LNCAP (cell line): ENCODE measurements around the gene PIGR.

Experiments used
- TF ChIP-seq, protein P1 (sequence below): fragments of 450-650 bp; IDR thresholded peaks from 2 replicates; pipeline ENCODE4 v1.5.1; 2017; ENCODE audit warnings: mild to moderate bottlenecking

Gene PIGR

DNA sequence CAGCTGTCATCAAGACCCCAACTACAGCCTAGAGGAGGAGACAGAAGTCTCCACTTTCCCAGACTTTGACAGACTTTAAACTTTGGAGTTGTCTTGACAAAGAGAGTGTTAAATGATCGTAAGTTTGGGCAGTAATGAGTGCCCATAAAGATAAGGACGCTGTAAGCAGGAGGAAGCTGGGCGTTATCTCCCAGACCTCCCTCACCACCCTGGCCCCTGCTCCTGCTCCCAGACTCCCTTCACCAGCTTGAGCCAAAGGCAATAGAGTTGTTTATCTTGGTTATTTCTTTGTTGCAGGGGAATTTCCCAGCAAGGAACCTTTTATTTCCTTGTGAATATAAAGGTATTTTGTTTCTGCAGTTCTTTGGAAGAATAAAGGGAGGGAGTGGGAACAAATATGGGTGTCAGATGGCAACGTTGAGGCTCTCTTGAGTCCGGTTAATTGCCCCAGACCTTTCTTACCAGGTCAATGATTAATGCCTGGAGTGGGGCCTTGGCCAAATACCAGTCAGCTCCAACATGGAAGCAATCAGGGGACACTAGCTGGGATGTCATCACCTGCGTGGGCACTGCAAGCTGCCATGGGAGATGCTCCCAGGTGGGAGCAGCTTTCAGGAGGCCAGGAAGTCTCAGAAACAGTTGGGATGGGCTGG is 4.4 kb downstream of the PIGR start:
- TF ChIP-seq, protein P1, sequence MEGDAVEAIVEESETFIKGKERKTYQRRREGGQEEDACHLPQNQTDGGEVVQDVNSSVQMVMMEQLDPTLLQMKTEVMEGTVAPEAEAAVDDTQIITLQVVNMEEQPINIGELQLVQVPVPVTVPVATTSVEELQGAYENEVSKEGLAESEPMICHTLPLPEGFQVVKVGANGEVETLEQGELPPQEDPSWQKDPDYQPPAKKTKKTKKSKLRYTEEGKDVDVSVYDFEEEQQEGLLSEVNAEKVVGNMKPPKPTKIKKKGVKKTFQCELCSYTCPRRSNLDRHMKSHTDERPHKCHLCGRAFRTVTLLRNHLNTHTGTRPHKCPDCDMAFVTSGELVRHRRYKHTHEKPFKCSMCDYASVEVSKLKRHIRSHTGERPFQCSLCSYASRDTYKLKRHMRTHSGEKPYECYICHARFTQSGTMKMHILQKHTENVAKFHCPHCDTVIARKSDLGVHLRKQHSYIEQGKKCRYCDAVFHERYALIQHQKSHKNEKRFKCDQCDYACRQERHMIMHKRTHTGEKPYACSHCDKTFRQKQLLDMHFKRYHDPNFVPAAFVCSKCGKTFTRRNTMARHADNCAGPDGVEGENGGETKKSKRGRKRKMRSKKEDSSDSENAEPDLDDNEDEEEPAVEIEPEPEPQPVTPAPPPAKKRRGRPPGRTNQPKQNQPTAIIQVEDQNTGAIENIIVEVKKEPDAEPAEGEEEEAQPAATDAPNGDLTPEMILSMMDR, result no peak

DNA sequence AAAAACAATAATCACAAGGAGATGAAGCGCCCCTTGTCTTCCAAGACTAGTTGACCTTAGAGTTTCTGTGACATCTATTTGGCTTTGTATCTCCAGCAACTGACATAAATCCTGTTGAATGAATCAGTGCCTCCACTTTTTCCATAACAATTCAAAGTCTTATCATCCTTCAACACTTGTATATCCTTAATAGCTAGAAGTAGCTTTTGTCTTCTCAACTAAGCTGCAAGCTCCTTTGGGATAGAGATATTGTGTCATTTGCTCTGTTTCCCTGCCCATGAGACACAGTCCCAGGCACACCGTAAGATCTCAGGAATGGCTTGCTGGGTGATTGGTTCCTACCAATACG is 5.7 kb downstream of the PIGR start:
- TF ChIP-seq, protein P1, result no peak

DNA sequence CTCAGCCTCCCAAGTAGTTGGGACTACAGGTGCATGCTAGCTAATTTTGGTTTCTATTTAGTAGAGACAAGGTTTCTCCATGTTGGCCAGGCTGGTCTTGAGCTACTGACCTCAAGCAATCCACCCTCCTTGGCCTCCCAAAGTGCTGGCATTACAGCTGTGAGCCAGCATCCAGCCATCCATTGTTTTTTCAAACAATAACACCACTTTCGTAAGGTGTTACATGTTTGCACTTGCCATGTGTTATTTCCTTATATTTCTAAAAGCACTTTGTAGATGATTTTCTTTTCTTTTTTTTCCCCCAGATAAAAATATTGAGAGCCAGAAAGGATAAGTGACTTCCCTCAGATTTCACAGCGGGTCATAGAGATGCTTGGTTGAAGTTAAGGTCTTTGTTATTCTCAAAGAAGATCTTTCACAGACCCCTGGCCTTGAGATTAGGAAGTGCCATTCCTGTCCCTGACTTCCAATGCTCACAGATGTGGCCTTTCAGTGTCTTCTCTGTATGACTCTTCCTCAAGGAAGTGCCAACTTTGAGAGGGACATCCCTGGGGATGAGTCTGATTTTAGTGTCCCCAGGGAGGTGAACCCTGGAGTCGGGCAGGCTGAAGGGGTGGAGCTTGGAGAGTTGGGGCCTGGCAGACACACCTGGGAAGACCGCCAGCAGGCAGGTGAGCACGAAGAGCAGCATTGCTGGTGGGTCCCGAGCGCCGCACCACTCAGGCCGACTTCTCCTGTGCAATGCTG is 6.3 kb downstream of the PIGR start:
- TF ChIP-seq, protein P1, result no peak

DNA sequence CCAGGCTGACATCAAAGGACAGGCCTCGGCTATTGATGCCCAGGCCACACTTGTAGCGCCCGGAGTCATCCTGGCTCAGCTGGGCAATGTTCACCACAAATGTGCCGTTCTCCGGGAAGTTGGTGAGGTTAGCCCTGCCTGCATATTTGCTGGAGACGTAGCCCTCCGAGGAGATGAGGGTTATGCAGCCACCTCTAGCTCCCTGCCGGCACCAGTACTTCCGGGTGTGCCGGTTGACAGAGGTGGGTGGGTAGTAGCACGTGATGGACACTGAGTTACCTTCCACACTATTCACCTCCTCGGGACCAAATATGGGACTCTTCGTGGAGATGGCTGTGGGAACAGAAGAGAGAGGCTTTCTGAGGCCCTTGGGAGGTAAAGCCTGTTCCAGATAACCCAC is 7.1 kb downstream of the PIGR start:
- TF ChIP-seq, protein P1, result no peak

DNA sequence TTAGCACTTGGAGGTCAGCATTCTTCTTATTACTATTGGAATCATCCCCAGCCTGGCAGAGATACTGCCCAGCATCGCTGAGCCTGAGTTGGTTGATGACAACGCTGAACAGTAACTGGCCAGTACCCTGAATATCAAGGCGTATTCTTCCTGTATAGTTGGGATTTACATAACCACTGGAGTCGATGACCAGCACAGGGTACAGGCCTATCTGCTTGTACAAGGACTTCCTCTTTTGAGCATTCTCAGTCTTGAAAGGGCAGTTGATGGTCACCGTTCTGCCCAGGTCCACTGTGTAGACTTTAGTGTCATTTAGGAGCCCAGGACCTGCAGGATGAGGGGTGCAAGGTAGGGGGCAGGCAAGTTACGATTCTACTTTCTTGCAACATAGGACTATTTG is 8.8 kb downstream of the PIGR start:
- TF ChIP-seq, protein P1, result no peak

DNA sequence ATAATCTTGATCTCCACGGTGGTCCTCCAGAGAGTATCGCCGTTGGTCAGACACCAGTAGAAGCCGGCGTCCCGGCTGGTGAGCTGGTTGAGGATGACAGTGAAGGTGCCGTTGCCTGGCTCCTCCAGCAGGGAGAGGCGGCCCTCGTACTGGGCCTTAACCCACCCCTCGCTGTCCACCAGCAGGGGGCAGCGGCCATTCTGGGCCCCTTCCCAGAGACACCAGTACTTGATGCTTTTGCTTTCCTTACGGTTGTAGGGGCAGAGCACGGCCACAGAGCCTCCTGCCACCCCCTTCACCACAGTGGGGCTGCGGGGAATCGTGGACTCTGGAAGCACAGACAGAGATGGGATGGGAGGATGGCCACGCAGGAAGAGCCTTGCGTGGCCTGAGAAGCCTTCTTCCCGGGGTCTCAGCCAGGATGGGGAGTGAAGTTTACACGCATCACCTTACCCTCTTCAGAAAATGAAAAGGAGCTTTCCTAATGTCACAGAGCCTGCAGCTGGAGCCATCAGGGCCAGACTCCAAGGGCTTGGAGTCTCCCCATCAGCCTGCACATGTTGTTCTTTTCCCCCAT is 10.7 kb downstream of the PIGR start:
- TF ChIP-seq, protein P1, result peak; percentile 46

DNA sequence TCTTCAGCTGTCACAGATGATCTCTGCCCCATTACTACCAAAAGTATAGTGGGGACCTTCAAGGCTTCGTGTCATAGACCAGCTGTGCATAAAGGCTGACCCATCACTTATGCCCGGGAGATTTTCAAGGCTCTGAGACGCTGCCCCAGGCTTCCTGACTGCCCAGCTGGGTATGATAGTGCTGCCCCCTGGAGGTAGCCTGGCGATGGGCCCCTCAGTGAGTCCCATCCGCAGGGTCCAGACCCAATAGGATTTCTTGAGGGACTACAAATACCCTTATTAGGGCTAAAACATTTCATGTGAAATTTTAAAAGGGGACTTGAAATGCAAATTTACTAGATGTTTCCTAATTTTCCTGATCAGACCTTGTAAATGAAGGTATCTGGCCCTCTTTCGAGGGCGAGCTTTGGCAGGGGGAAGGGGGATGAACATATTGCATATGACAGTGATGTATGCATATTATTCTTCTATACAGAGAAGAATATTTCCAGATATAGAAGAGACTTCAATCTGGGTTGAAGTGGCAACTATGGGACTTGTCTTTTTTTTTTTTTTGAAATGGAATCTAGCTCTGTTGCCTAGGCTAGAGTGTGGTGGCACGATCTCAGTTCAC is 12.8 kb downstream of the PIGR start:
- TF ChIP-seq, protein P1, result peak; percentile 74
